Bone marrow (tissue), 2 donors: ENCODE results near the gene ZMYND19.
A peak's percentile ranks its signal among the peaks of the same experiment; 100 is the strongest.
"Not testable (repeated sequence)": the region's sequence is repeated elsewhere in the genome, so short reads cannot be mapped to it uniquely, and the experiment has no call there.

Experiments
- DNase-seq, 2 donors: peaks; one replicate each; lab custom pipeline; 2025; lab: John Stamatoyannopoulos, UW

ZMYND19 gene

DNA sequence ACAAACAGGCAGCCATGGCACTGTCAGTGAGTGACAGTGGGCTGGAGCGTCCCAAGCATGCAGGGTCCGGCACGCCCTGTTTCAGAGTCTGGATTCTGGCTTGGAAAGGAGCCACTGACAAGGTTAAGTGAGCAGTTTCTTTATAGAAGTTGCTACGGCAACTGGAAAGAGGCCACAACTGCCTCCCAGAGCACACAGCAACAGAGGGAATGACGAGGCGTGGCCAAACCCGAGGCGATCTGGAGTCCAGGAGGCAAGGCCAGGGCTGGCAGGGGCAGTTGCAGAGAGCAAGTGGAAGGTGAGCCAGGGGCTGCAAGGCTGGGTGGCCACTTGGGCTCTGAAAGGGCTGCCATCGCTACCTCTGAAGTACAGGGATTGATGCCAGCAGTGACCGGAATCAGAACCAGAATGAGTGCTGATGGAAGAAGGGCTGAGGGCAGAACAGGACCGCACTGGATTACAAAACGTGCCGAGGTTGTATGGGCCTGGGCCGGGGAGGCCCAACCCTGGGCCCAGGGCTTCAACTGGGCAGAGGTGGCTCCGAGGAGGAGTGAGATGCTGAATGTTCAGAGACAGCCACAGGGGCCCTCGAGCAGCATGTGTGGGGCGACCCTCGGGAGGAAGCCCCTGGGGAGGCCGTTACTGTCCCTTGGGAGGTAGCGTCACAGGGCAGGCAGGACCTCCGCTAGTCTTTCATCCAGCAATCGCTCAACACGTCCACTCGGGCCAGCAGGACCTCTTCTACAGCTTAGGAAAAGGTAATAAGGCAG lies 34.1 kb downstream of the ZMYND19 start:
- DNase-seq = no peak

- DNase-seq = no peak
Measured at GRCh38 chr9:137555179-137555578, 35.1 kb downstream of the ZMYND19 start.

- no peak for DNase-seq
Measured at GRCh38 chr9:137554349-137554748, 36.0 kb downstream of the ZMYND19 start.

GRCh38 chr9:137553654-137554053 lies 36.7 kb downstream of the ZMYND19 start:
- not testable (repeated sequence) for DNase-seq

GRCh38 chr9:137552022-137552768 lies 38.1 kb downstream of the ZMYND19 start:
- no peak for DNase-seq

- DNase-seq = peak; percentile 50 to 82
Measured at GRCh38 chr9:137551264-137552021, 38.9 kb downstream of the ZMYND19 start, which contains the start of gene MRPL41. Gene MRPL41, plus strand, starts transcription at chr9:137551879. Its CDS starts 203 bp downstream, at chr9:137552082.

DNA sequence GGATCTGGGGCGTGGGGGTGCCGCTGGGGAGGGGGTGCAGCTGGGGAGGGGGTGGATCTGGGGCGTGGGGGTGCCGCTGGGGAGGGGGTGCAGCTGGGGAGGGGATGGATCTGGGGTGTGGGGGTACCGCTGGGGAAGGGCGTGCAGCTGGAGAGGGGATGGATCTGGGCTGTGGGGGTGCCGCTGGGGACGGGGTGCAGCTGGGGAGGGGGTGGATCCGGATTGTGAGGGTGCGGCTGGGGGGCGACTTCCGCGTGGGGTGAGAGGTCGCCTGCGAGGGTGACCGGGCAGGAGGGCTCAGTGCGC lies 39.4 kb downstream of the ZMYND19 start:
- DNase-seq = not testable (repeated sequence)

DNA sequence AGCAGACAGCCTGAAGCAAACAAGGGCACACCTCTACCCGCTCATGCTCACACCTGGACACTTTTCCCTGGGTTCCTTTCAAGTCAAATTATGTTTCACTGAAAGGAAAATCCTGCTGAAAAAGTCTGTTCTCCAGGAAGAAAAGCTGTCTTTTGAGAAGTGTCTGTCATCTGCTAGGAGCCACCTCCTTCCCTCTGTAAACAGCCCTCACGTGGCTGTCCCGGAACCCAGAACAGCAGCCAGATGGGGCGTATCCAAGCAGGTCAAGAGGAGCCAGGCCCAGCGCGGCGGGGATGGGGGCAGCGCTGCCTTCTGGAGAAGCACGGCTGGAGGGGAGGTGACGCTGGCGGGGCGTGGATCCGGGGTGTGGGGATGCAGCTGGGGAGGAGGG lies 40.1 kb downstream of the ZMYND19 start, which contains the start of gene PNPLA7:
Gene PNPLA7 (minus strand): TSS at position 172 of the 391 bp plus-strand sequence. CDS start 205 bp downstream, outside the sequence.
- DNase-seq = peak; percentile 9 to 28

GRCh38 chr9:137547687-137548543 lies 42.4 kb downstream of the ZMYND19 start:
- DNase-seq = no peak

DNA sequence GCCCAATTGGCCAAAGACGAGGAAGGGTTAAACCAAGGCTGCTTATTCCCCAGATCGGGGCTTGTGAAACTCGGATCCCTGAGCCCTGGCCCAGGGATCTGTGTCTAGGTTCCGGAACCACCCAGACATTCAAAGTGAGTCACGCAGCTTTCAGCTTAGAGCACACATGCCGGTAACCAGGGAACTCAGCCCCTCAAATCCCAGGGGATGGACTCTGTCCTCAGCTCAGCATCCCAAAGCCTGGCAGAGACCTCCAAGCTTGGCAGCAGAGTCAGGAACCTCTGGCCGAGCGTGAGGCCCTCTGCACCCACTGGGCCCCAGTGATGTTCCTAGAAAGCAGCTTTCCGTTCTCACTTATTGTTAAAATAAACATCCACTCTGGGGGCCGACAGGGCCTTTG lies 45.2 kb downstream of the ZMYND19 start:
- DNase-seq = no peak

GRCh38 chr9:137544176-137544760 lies 46.0 kb downstream of the ZMYND19 start:
- no peak for DNase-seq

DNA sequence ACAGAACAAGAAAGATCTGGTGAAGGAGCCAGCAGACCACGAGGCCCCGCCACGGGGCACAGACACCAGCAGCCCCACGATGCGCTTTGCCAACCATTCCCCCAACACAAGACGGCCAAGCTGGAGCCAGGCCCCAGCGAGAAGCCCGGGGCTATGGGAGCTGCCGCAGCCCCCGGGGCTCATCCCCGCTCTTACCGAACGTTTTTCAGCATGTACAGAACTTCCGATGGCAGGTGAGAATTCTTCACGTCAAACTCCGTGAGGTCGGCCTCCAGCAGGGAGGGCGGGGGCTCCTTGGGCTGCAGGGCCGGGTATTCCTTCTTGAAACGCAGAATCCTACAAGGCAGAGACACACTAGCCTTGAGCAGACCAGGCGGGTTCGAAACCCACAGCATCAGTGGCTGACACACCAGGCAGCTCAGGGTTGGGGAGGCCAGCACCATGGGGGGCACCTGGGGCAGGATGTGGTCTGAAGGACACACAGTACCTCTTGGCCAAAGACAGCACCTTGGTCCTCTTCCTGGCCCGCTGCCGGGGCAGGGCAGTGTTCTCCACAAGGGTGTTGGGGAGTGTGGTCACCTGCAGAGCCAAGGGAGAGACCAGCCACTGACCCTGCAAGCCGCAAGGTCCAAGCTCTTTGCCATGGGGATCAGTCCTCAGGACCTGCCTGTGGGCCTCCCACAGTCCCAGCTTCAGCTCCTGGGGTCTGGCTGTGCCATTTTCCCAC lies 46.9 kb downstream of the ZMYND19 start:
- no peak for DNase-seq

DNA sequence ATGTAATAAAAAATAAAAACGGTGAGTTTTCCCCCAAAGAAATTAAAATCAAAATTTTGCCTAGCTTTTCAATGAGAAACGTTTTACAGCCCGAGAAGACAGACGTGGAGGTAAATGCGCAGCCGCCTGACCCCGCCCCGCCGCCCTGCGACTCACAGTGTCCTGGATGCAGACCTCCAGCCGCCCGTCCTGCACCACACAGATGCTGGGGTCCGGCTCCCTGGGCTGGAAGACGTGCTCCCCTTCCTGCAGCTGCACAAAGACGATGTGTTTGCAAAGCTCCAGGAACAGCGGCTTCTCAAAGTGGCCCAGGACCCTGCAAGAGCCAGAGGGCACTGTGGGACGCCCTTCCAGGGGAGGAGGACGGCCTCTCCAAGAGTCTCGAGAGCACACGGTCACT lies 47.8 kb downstream of the ZMYND19 start:
- no peak for DNase-seq

- DNase-seq = no peak
Measured at GRCh38 chr9:137540536-137540935, 49.8 kb downstream of the ZMYND19 start.

DNA sequence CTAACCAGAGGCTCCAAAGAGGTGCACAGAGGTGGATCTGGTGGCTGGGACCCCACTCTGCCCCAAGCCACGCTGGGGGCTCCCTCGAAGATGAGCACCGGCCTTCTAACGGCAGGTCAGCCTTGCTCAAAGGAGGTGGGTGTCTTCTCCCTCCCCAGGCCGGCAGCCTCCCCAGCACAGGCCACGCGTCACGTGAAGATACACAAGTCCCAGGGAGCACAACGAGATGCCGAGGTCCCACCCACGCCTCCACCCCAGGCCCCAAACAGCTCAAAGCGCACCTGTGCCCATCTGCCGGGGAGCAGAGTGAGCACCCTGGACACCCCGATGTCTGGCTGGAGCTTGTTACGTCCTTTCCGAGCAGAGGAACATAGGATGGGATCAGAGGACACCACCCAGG lies 52.3 kb downstream of the ZMYND19 start:
- DNase-seq = no peak

GRCh38 chr9:137536594-137537131 lies 53.6 kb downstream of the ZMYND19 start:
- peak in 1 of 2 donors; percentile 5 for DNase-seq

DNA sequence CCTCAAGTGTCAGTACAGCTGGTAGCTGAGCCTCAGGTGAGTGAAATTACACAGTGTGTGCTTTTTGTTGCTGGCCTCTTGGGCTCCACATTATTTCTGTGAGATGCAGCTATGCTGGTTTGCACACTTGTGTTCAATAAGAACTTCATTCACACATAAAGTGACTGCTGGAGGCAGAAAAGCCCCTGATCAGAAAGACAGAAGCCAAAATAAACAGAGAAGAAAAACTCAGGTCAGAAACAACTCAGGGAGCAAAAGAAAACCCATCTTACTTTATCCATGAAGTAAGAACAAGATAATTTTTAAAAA lies 55.2 kb downstream of the ZMYND19 start:
- no peak for DNase-seq

- DNase-seq = no peak
Measured at GRCh38 chr9:137534256-137535119, 55.8 kb downstream of the ZMYND19 start.

DNA sequence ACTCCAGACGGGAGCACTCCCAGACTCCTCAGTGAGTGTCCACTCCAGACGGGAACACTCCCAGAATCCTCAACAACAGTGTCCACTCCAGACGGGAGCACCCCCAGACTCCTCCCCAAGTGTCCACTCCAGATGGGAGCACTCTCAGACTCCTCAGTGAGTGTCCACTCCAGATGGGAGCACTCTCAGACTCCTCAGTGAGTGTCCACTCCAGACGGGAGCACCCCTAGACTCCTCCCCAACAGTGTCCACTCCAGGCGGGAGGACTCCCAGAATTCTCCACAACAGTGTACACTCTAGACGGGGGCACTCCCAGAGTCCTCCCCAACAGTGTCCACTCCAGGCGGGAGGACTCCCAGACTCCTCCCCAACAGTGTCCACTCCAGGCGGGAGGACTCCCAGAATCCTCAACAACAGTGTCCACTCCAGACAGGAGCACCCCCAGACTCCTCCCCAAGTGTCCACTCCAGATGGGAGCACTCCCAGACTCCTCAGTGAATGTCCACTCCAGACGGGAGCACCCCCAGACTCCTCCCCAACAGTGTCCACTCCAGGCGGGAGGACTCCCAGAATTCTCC lies 57.3 kb downstream of the ZMYND19 start:
- not testable (repeated sequence) for DNase-seq
